Activated T-helper 17 cell treated with anti-CD3 and anti-CD28 coated beads, Interleukin-2, amount 50 U/mL, for 72 hours (primary cell): ENCODE results near the gene FCRL3. TPM values are rescaled to one million over a fixed set of nuclear protein-coding genes. Genes with fewer than 3 reads are reported as not detected.

Experiments used
- ATAC-seq: fragments of 150-1000 bp; cut with Tn5 transposase; replicated peaks from 2 replicates; pipeline ENCODE4 v1.10.0; 2021; ENCODE audit warnings: mild to moderate bottlenecking, moderate library complexity
- H3K27ac Mint-ChIP-seq: one replicate; pipeline ENCODE4 v1.8.0; 2022; ENCODE audit warnings: mixed read lengths
- H3K27me3 Mint-ChIP-seq: one replicate; pipeline ENCODE4 v1.8.0; 2022; ENCODE audit warnings: mixed read lengths
- H3K36me3 Mint-ChIP-seq: one replicate; pipeline ENCODE4 v1.8.0; 2022; ENCODE audit warnings: low read depth, mild to moderate bottlenecking, mixed read lengths
- H3K4me1 Mint-ChIP-seq: one replicate; pipeline ENCODE4 v1.8.0; 2022; ENCODE audit warnings: mixed read lengths
- H3K4me3 Mint-ChIP-seq: one replicate; pipeline ENCODE4 v1.8.0; 2022; ENCODE audit warnings: mild to moderate bottlenecking, mixed read lengths
- H3K9me3 Mint-ChIP-seq: one replicate; pipeline ENCODE4 v1.8.0; 2022; ENCODE audit warnings: mixed read lengths
- total RNA-seq, 2 donors: library from RNA; stranded (reverse); gene quantifications; one replicate each; pipeline ENCODE4 v1.2.3, GENCODE V29; 2022

FCRL3 gene
- total RNA-seq, 2 donors from 2014 or later, result 0.41 to 1.1 TPM

GRCh38 chr1:157652859-157653493, 47.6 kb downstream of the FCRL3 start:
- no peaks in the 10 kb centered on the region for H3K4me1 Mint-ChIP-seq
- no peak overlapping the region for H3K4me3 Mint-ChIP-seq
- no peak overlapping the region for H3K27ac Mint-ChIP-seq
- H3K36me3 Mint-ChIP-seq, result no peaks in the 10 kb centered on the region
- no peak for ATAC-seq
- peaks cover 33% of the 10 kb centered on the region for H3K27me3 Mint-ChIP-seq
- no peaks in the 10 kb centered on the region for H3K9me3 Mint-ChIP-seq

- ATAC-seq, result no peak
- Mint-ChIP-seq H3K4me3 (no peak overlapping the region), H3K27ac (no peak overlapping the region), H3K4me1 (no peaks in the 10 kb centered on the region), H3K9me3 (no peaks in the 10 kb centered on the region), H3K36me3 (no peaks in the 10 kb centered on the region), H3K27me3 (peaks cover 33% of the 10 kb centered on the region)
Measured at GRCh38 chr1:157648317-157648716, 52.3 kb downstream of the FCRL3 start.

- Mint-ChIP-seq H3K4me3 (no peak overlapping the region), H3K36me3 (no peaks in the 10 kb centered on the region), H3K4me1 (no peaks in the 10 kb centered on the region), H3K27me3 (peaks cover 25% of the 10 kb centered on the region), H3K27ac (no peak overlapping the region), H3K9me3 (no peaks in the 10 kb centered on the region)
- no peak for ATAC-seq
Measured at GRCh38 chr1:157646144-157646543, 54.4 kb downstream of the FCRL3 start.

GRCh38 chr1:157641177-157641576, 59.4 kb downstream of the FCRL3 start:
- Mint-ChIP-seq H3K9me3 (peaks cover 4% of the 10 kb centered on the region), H3K4me3 (no peak overlapping the region), H3K4me1 (no peaks in the 10 kb centered on the region), H3K27ac (no peak overlapping the region), H3K36me3 (no peaks in the 10 kb centered on the region), H3K27me3 (peaks cover 26% of the 10 kb centered on the region)
- no peak for ATAC-seq

GRCh38 chr1:157639800-157640199, 60.8 kb downstream of the FCRL3 start:
- no peaks in the 10 kb centered on the region for H3K36me3 Mint-ChIP-seq
- H3K4me3 Mint-ChIP-seq, result no peak overlapping the region
- ATAC-seq, result no peak
- H3K27me3 Mint-ChIP-seq, result peaks cover 25% of the 10 kb centered on the region
- no peaks in the 10 kb centered on the region for H3K4me1 Mint-ChIP-seq
- H3K9me3 Mint-ChIP-seq, result peaks cover 4% of the 10 kb centered on the region
- no peak overlapping the region for H3K27ac Mint-ChIP-seq

GRCh38 chr1:157628773-157629172, 71.8 kb downstream of the FCRL3 start:
- ATAC-seq, result no peak
- Mint-ChIP-seq H3K4me1 (no peaks in the 10 kb centered on the region), H3K27ac (no peak overlapping the region), H3K36me3 (no peaks in the 10 kb centered on the region), H3K9me3 (peaks cover 4% of the 10 kb centered on the region), H3K27me3 (peaks cover 38% of the 10 kb centered on the region), H3K4me3 (no peak overlapping the region)

Other genes starting within 250 kb of the FCRL3 start
- not detected for gene FCRL5, start 148.3 kb downstream of the FCRL3 start, total RNA-seq
- gene FCRL4, start 102.7 kb downstream of the FCRL3 start, total RNA-seq, result not detected
- gene FCRL2, start 76.4 kb upstream of the FCRL3 start, total RNA-seq, result not detected
- gene FCRL1, start 119.4 kb upstream of the FCRL3 start, total RNA-seq, result not detected
- not detected for gene CD5L, start 141.0 kb upstream of the FCRL3 start, total RNA-seq